HG03354 (cell line): ENCODE measurements around the gene PPID.
A peak's percentile ranks its signal among the peaks of the same experiment; 100 is the strongest.
"Not testable (repeated sequence)": the region's sequence is repeated elsewhere in the genome, so short reads cannot be mapped to it uniquely, and the experiment has no call there.

Experiments used
- ATAC-seq: cut with Tn5 transposase; IDR thresholded peaks from one replicate; pipeline ENCODE4 v1.9.1; 2021; ENCODE audit warnings: mild to moderate bottlenecking; ENCODE audit not compliant: unreplicated experiment, poor library complexity, severe bottlenecking

The PPID gene

GRCh38 chr4:158722917-158723793 is at the start of gene PPID:
Gene PPID, minus strand, starts transcription at chr4:158723396. Its CDS starts 108 bp downstream, at chr4:158723288.
- ATAC-seq = peak; percentile 99

GRCh38 chr4:158771776-158772175 is 48.6 kb upstream of the PPID start:
- no peak for ATAC-seq

- no peak for ATAC-seq
Observed at GRCh38 chr4:158770671-158771070, 47.5 kb upstream of the PPID start.

GRCh38 chr4:158769175-158769921 is 46.2 kb upstream of the PPID start:
- ATAC-seq = peak; percentile 47

- ATAC-seq = peak; percentile 82
Observed at GRCh38 chr4:158768555-158769174, 45.5 kb upstream of the PPID start, which contains the start of gene FNIP2. Gene FNIP2, plus strand, starts transcription at chr4:158769026. Its CDS starts 187 bp downstream, at chr4:158769213.

GRCh38 chr4:158767451-158767850 is 44.3 kb upstream of the PPID start:
- ATAC-seq = no peak

GRCh38 chr4:158766434-158767044 is 43.3 kb upstream of the PPID start:
- no peak for ATAC-seq

GRCh38 chr4:158763462-158763861 is 40.3 kb upstream of the PPID start:
- no peak for ATAC-seq

- ATAC-seq = no peak
Observed at GRCh38 chr4:158762553-158762952, 39.4 kb upstream of the PPID start.

GRCh38 chr4:158760866-158761265 is 37.7 kb upstream of the PPID start:
- ATAC-seq = no peak

GRCh38 chr4:158759539-158759938 is 36.3 kb upstream of the PPID start:
- ATAC-seq = not testable (repeated sequence)

- no peak for ATAC-seq
Observed at GRCh38 chr4:158758703-158759102, 35.5 kb upstream of the PPID start.

- no peak for ATAC-seq
Observed at GRCh38 chr4:158758142-158758541, 34.9 kb upstream of the PPID start.

- ATAC-seq = no peak
Observed at GRCh38 chr4:158756588-158756987, 33.4 kb upstream of the PPID start.

GRCh38 chr4:158755819-158756218 is 32.6 kb upstream of the PPID start:
- ATAC-seq = not testable (repeated sequence)

GRCh38 chr4:158754385-158755180 is 31.4 kb upstream of the PPID start:
- ATAC-seq = no peak

GRCh38 chr4:158750379-158750778 is 27.2 kb upstream of the PPID start:
- no peak for ATAC-seq

GRCh38 chr4:158746537-158746936 is 23.3 kb upstream of the PPID start:
- not testable (repeated sequence) for ATAC-seq
